GM11168 (cell line): ENCODE measurements around the gene MRPL24.
"Not testable (repeated sequence)": the region's sequence is repeated elsewhere in the genome, so short reads cannot be mapped to it uniquely, and the experiment has no call there.

Experiments used
- in situ Hi-C: fragments of 300-500 bp; cut with MboI; formaldehyde crosslinking; loops from one replicate; pipeline ENCODE4 v1.12.0; 2022; ENCODE audit warnings: low sequenced_read_pairs; ENCODE audit not compliant: unreplicated experiment

The MRPL24 gene

GRCh38 chr1:156740741-156741480, at the start of gene MRPL24:
Gene MRPL24 (minus strand): TSS chr1:156741088. CDS start chr1:156738704, 2,384 bp downstream.
- in situ Hi-C loops: no loop called here

DNA sequence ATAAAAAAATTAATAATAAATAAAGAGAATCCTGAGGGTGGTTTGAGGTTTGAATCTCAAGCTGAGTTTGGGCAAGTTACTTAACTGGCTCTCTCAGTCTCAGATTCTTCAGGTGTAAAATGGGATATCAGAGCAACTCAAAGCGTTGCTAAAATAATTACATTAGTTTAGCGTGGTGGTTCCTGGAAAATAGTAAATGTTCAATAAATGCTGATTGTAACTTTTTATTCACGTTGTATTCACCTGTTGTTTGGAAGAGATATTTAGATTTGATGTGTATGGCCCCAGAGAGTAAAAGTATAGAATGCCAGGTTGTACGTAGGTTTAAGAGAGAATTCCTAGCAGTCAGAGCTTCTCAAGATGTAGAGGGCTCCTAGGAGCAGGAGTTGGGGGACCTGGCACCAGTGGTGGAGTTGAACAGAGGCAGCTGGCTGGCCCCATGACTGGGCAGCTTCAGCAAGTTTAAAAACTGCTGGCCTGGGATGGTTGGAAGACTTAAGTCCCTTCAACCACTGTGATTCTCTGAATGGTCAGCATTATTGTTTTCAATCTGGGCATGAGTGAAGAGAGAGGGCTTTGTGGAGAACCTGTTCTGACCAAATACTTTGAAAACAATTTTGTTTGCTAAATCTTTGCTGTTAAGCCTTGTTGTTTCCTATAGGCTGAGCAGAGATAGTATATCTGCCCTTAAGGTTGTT, 48.9 kb upstream of the MRPL24 start:
- in situ Hi-C loops: no loop called here

DNA sequence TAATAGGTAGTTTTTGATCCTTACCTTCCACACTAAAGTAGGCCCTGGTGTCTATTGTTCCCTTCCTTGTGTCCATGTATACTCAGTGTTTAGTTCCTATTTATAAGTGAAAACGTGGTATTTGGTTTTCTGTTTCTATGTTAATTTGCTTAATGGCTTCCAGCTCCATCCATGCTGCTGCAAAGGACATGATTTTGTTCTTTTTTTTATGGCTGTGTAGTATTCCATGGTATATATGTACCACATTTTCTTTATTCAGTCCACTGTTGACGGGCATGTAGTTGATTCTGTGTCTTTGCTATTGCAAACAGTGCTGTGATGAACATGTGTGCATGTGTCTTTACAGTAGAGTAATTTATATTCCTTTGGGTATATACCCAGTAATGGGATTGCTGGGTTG, 47.2 kb upstream of the MRPL24 start:
- in situ Hi-C loops: no loop called here

DNA sequence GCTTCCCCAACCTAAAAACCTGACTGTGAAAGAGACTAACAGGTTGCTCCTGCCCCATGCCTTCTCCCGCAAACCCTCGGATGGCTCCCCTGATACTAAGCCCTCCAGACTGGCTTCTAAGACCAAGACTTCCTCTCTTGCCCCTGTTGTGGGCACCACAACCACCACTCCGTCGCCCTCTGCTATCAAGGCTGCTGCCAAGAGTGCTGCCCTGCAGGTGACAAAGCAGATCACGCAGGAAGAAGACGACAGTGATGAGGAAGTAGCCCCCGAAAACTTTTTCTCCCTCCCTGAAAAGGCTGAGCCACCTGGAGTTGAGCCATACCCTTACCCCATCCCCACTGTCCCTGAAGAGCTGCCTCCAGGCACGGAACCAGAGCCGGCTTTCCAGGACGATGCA, 45.8 kb upstream of the MRPL24 start:
- in situ Hi-C loops: no loop called here

- in situ Hi-C loops: no loop called here
Measured at GRCh38 chr1:156785458-156785857, 44.6 kb upstream of the MRPL24 start.

DNA sequence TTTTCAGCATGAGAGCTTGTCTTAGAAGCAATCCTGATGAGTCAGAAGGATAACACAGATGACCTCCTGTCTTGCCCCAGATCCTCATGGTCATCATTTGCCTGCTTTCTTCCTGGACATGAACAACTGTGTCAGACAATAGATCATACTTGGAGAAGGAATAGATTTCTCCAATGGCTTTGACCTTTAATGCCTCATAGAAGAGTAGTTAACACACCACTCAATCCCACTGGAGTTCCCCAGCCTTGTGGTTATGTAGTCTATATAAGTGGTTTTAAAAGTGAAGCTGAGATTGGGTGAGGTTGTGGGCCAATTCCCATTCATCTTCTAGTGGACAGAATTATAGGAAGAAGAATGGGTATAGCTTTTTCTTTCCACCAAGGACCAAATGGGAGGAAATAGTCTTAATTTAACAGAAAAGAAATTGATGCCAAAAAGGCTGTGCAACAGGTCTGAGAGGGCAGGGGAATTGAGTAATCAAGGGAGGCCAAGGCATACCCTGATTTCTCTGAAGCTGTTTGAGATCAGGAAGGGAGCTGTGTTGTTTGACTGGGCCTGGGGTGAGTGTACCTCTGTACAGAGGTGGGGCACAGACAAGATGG, 40.8 kb upstream of the MRPL24 start:
- in situ Hi-C loops: no loop called here

- in situ Hi-C loops: no loop called here
Measured at GRCh38 chr1:156777573-156777972, 36.7 kb upstream of the MRPL24 start.

DNA sequence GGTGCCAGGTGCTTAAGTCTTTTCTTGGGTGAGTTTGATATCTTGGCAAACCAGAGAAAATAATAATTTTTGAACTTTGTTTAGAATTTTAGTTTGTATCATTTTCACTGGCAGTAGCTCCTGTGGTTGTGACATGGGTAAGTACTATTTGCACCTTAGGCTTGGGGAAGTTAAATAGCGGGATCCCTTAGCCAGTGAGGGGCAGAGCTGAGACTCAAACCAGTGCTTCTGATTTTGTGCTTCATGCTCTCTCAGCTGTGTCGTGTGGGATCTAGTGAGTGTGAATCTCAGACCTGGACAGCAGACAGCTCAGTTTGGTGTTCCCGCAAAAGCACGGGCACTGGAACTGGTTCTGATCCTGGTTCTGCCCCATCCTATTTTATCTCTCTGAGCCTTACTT, 36.1 kb upstream of the MRPL24 start:
- in situ Hi-C loops: no loop called here

GRCh38 chr1:156775799-156776198, 34.9 kb upstream of the MRPL24 start:
- in situ Hi-C loops: no loop called here

GRCh38 chr1:156773607-156774006, 32.7 kb upstream of the MRPL24 start:
- in situ Hi-C loops: no loop called here

DNA sequence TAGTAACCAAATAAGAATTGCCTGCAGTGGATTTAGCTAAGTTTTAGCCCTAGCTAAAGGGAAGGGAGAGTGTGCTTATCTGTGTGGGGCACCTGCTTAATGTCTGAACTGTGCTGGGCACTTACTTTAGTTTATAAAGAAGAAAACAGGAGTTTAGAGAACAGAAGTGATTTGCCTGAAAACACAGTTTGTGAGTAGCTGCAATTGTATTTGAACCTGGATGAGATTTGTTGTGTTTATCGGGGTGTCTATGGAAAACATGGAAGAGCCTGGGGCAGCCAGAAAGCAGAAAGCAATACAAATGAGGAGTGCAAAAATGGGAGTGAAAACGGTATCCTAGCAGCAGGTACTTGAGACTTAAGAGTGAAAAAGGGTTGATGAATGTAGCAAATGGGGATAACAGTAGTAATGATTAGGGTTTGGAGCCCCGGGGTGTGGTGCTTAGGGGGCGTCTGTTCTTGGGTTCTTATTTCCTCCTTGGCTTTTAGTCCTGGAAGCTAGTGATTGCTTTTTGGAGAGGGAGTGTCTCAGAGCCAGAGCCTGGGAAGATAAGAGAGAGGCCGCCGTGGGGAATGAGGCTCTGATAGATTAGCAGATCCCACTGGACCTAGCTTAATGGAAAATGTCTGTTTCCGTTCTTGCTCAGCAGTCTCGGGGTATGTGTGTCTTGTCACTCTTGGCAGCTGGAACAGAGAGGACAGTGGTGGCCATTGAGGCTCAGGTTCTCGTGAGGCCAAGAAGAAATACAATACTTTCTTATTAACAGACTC, 32.0 kb upstream of the MRPL24 start:
- in situ Hi-C loops: no loop called here

- in situ Hi-C loops: no loop called here
Measured at GRCh38 chr1:156772222-156772621, 31.3 kb upstream of the MRPL24 start.

DNA sequence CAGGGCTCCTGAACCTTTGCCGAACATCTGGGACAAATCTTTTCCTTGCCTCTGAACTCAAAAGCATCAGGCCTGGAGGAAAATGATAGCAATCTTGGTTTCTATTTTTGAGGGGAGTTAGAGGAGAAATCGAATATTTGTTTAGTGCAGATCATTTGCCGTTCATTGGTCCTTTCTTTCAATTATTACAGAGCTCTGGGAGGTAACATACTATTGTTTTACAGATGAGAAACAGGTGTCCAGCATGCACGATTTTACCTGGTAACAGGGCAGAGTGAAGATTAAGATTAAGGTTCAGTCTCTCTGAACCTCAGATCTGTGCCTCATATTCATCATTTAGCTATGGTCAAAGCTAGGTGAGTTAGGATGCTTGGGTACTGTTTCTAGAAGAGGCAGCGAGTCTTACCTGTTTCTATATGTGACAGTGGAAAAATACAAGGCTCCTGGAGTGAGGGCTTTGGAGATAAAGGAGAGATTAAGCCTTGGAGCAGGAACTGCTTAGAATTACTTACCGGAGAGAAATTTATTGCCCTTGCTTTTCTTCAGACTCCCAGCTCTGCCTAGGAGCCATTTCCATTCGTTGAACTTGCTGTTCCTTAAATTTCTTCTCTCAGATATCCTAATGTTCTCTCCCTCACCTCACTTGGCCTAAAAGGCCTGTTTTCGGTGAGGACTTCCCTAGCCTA, 27.9 kb upstream of the MRPL24 start:
- in situ Hi-C loops: no loop called here

- in situ Hi-C loops: no loop called here
Measured at GRCh38 chr1:156767879-156768604, 27.2 kb upstream of the MRPL24 start.

GRCh38 chr1:156767101-156767878, 26.4 kb upstream of the MRPL24 start, which contains the start of gene PRCC:
Gene PRCC (plus strand): TSS chr1:156767535. CDS start chr1:156767772, 237 bp downstream.
- in situ Hi-C loops: no loop called here

DNA sequence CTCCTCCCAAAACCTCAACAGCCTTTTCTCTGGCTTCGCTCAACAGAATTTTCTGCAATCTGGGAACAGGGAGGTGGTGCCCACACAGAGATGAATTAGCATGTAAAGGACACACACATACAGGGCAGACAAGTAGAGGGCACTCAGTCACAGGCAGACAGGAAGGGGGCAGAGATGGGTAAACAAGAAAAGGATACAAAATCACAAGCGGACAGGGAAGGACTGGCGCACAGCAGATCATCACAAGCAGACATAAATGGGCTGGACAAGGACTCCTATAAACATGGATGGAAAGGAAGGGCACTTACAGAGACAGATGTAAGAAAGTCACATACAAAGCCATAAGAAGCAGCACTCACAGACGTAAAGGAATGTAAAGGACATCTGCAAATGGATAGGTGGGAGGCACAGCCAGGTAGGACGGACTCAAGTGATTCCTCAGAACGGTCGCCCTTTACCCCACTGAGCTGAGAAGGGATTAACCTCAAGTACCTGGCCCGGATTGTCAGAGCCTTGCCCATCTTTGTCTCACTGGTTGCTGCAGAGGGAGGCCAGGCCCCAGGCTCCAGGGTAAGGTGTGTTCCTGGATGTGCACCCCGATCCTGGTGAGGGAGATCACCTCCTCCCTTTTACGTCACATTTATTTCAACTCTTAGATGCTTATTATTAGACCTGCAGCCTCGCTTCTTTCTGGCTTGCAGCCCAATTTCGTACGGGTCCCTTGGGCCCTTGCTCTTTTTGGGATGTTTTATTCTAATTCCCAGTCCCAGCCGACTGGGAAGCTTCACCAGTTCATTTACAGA, 25.6 kb upstream of the MRPL24 start:
- in situ Hi-C loops: no loop called here

DNA sequence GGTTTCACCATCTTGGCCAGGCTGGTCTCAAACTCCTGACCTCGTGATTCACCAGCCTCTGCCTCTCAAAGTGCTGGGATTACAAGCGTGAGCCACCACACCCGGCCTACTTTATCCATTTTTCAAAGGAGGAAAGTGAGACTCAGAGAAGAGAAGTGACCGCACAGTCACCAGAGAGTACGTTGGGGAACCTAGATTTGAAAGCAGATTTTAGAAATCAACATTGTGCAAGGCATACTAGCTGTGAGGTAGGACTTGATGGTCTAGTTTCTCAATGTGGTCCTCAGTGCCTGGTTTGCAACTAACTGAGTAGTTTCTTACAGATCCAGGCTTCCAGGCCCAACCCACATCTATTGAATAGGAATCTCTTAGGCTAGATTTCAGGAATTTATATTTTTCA, 24.8 kb upstream of the MRPL24 start:
- in situ Hi-C loops: no loop called here

GRCh38 chr1:156765136-156765535, 24.2 kb upstream of the MRPL24 start:
- in situ Hi-C loops: not testable (repeated sequence)
